Prostate gland (tissue), 2 donors: ENCODE measurements around the gene JARID2.

ENCODE experiments used
- POLR2AphosphoS5 ChIP-seq: sonication (generic); formaldehyde crosslinking; IDR thresholded peaks from one replicate; pipeline ENCODE4 v1.6.1; 2017; ENCODE audit warnings: antibody characterized with exemption
- TF ChIP-seq, protein P1 (sequence below), 4 experiments: fragments of 200-600 bp in 2 of 4; fragments of 450-650 bp in 2 of 4; sonication (generic) in 2 of 4; IDR thresholded peaks; 1 replicate in 3 of 4; 2 replicates in 1 of 4; pipeline ENCODE4 v1.5.1; 2016 to 2019; ENCODE audit warnings: antibody characterized with exemption in 4 of 4, mild to moderate bottlenecking in 2 of 4, moderate library complexity in 2 of 4

DNA sequence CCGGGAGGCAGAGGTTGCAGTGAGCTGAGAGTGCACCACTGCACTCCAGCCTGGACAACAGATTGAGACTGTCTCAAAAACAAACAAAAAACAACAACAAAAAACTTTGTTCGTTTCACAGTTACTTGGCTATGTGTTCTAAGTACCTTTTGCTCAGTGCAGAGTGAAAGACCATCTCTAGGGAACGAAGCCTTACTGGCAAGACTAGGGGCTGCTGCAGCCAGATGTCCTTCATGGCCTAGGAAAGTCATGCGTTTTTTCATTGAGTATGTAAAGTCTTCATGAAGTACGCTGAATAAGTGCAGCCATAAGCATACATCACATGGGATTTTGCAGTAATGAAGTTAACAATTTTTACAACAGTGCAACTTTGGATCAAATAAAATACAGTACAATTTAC is 111.1 kb downstream of the JARID2 start:
- TF ChIP-seq, protein P1, sequence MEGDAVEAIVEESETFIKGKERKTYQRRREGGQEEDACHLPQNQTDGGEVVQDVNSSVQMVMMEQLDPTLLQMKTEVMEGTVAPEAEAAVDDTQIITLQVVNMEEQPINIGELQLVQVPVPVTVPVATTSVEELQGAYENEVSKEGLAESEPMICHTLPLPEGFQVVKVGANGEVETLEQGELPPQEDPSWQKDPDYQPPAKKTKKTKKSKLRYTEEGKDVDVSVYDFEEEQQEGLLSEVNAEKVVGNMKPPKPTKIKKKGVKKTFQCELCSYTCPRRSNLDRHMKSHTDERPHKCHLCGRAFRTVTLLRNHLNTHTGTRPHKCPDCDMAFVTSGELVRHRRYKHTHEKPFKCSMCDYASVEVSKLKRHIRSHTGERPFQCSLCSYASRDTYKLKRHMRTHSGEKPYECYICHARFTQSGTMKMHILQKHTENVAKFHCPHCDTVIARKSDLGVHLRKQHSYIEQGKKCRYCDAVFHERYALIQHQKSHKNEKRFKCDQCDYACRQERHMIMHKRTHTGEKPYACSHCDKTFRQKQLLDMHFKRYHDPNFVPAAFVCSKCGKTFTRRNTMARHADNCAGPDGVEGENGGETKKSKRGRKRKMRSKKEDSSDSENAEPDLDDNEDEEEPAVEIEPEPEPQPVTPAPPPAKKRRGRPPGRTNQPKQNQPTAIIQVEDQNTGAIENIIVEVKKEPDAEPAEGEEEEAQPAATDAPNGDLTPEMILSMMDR (IDR thresholded peaks at IDR 0.05), result no peak
- no peak for TF ChIP-seq POLR2AphosphoS5
